ENCODE measurements around the gene IL18RAP.

DNA sequence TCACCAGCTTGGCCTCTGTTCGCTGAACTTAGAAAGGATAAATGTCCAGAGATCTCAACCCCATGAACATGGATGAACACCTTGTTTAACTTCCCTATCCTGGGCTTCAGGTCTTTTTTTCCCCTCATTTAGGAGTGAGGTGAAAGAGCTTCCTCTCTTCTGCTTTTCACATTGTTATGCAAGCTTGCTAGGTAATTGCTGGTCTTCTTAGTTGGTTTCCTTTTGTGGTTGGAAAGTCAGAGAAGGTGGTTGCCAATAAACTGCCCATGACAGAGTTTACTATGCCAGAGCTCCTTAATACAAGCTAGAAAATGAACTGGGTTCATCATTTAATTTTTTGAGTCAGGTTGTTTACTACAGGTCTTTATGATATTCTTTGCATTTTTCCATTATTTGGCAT, 66.7 kb downstream of the IL18RAP start:
- TF ChIP-seq, protein P1, sequence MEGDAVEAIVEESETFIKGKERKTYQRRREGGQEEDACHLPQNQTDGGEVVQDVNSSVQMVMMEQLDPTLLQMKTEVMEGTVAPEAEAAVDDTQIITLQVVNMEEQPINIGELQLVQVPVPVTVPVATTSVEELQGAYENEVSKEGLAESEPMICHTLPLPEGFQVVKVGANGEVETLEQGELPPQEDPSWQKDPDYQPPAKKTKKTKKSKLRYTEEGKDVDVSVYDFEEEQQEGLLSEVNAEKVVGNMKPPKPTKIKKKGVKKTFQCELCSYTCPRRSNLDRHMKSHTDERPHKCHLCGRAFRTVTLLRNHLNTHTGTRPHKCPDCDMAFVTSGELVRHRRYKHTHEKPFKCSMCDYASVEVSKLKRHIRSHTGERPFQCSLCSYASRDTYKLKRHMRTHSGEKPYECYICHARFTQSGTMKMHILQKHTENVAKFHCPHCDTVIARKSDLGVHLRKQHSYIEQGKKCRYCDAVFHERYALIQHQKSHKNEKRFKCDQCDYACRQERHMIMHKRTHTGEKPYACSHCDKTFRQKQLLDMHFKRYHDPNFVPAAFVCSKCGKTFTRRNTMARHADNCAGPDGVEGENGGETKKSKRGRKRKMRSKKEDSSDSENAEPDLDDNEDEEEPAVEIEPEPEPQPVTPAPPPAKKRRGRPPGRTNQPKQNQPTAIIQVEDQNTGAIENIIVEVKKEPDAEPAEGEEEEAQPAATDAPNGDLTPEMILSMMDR (IDR thresholded peaks at IDR 0.05; ENCODE audit: extremely low read depth in 1 of 2, insufficient read depth in 1 of 2, low read depth in 1 of 2, low read length in 2 of 2) = no peak
- no peak for TF ChIP-seq POLR2A (IDR thresholded peaks at IDR 0.05; ENCODE audit: low read depth, low read length)
- no peak for TF ChIP-seq FOS (IDR thresholded peaks at IDR 0.05; ENCODE audit: borderline replicate concordance, insufficient read depth, low read length)
- TF ChIP-seq POLR2AphosphoS5 (IDR thresholded peaks at IDR 0.05; ENCODE audit: insufficient read depth, low read depth, low read length) = no peak
- TF ChIP-seq, protein P2, sequence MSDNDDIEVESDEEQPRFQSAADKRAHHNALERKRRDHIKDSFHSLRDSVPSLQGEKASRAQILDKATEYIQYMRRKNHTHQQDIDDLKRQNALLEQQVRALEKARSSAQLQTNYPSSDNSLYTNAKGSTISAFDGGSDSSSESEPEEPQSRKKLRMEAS (IDR thresholded peaks at IDR 0.05; ENCODE audit: insufficient read depth, insufficient read length) = no peak

Data from endothelial cell of umbilical vein (primary cell).